DOHH2 (cell line): Measurements from ENCODE around the gene ECSIT.

ENCODE experiments used
- H3F3A ChIP-seq: fragments of 200-600 bp; sonication (generic), shearing (Covaris generic); 2 replicates; pipeline ENCODE4 v1.6.0; 2016; ENCODE audit warnings: antibody characterized with exemption, mild to moderate bottlenecking; ENCODE audit not compliant: control insufficient read depth, insufficient read depth
- H3K27ac ChIP-seq: fragments of 200-600 bp; sonication (generic); 2 replicates; pipeline ENCODE4 v1.5.1; 2014; ENCODE audit warnings: low read depth, mild to moderate bottlenecking, low read length, moderate library complexity
- H3K27me3 ChIP-seq: fragments of 200-600 bp; sonication (generic); 2 replicates; pipeline ENCODE4 v1.6.1; 2014; ENCODE audit warnings: mild to moderate bottlenecking, low read length, mixed read lengths; ENCODE audit not compliant: control insufficient read depth
- H3K36me3 ChIP-seq: fragments of 200-600 bp; sonication (generic); 2 replicates; pipeline ENCODE4 v1.6.1; 2014; ENCODE audit warnings: mild to moderate bottlenecking, low read length, moderate library complexity, mixed read lengths; ENCODE audit not compliant: control insufficient read depth
- H3K4me1 ChIP-seq: fragments of 200-600 bp; sonication (generic); 2 replicates; pipeline ENCODE4 v1.6.1; 2014; ENCODE audit warnings: mild to moderate bottlenecking, low read length, mixed read lengths; ENCODE audit not compliant: control insufficient read depth
- H3K4me2 ChIP-seq: fragments of 200-600 bp; sonication (generic); 2 replicates; pipeline ENCODE4 v1.6.0; 2014; ENCODE audit warnings: mild to moderate bottlenecking, low read length, moderate library complexity
- H3K4me3 ChIP-seq: fragments of 200-600 bp; sonication (generic); 2 replicates; pipeline ENCODE4 v1.5.1; 2014; ENCODE audit warnings: mild to moderate bottlenecking, low read length, mixed read lengths
- H3K79me2 ChIP-seq: fragments of 200-600 bp; sonication (generic); 2 replicates; pipeline ENCODE4 v1.6.1; 2014; ENCODE audit warnings: mild to moderate bottlenecking, low read length, mixed read lengths; ENCODE audit not compliant: control insufficient read depth
- H3K9me2 ChIP-seq: fragments of 200-600 bp; sonication (generic); replicated peaks from 2 replicates; pipeline ENCODE4 v1.6.1; 2014; ENCODE audit warnings: mild to moderate bottlenecking, low read length, mixed read lengths; ENCODE audit not compliant: control insufficient read depth
- H3K9me3 ChIP-seq: fragments of 200-600 bp; sonication (generic); 2 replicates; pipeline ENCODE4 v1.6.1; 2014; ENCODE audit warnings: antibody characterized with exemption, low read length, mixed read lengths; ENCODE audit not compliant: control insufficient read depth, insufficient read depth
- H4K20me1 ChIP-seq: fragments of 200-600 bp; sonication (generic); 2 replicates; pipeline ENCODE4 v1.6.0; 2014; ENCODE audit warnings: low read depth, mild to moderate bottlenecking, antibody characterized with exemption, low read length, moderate library complexity; ENCODE audit not compliant: control insufficient read depth, insufficient read depth
- CTCF ChIP-seq: fragments of 200-600 bp; sonication (generic); IDR thresholded peaks from one replicate; pipeline ENCODE4 v1.5.1; 2014; ENCODE audit warnings: antibody characterized with exemption, mild to moderate bottlenecking, low read depth, low read length; ENCODE audit not compliant: poor library complexity, severe bottlenecking
- EZH2phosphoT487 ChIP-seq: fragments of 200-600 bp; sonication (generic); IDR thresholded peaks from 2 replicates; pipeline ENCODE4 v1.6.1; 2017; ENCODE audit warnings: borderline replicate concordance, mild to moderate bottlenecking, antibody characterized with exemption, low read length, moderate library complexity, mixed read lengths

The ECSIT gene

GRCh38 chr19:11457831-11458230 is 71.1 kb downstream of the ECSIT start:
- Histone ChIP-seq H3K4me3 (no peak overlapping the region), H3F3A (no peaks in the 10 kb centered on the region), H3K27me3 (no peaks in the 10 kb centered on the region), H3K9me2 (no peaks in the 10 kb centered on the region), H3K79me2 (no peaks in the 10 kb centered on the region), H4K20me1 (no peaks in the 10 kb centered on the region), H3K9me3 (no peaks in the 10 kb centered on the region), H3K4me1 (no peaks in the 10 kb centered on the region), H3K27ac (no peak overlapping the region), H3K4me2 (no peak overlapping the region), H3K36me3 (no peaks in the 10 kb centered on the region)
- TF ChIP-seq CTCF (no peak), EZH2phosphoT487 (no peak)

- Histone ChIP-seq H3F3A (peaks cover 4% of the 10 kb centered on the region; the same call in 1 of the 2 replicates), H3K4me1 (peaks cover 4% of the 10 kb centered on the region; the same call in 1 of the 2 replicates), H3K36me3 (no peaks in the 10 kb centered on the region), H3K27ac (no peak overlapping the region), H3K9me3 (no peaks in the 10 kb centered on the region), H3K4me2 (no peak overlapping the region), H3K79me2 (no peaks in the 10 kb centered on the region), H4K20me1 (no peaks in the 10 kb centered on the region), H3K9me2 (no peaks in the 10 kb centered on the region), H3K4me3 (no peak overlapping the region), H3K27me3 (no peaks in the 10 kb centered on the region)
- TF ChIP-seq CTCF = no peak
- TF ChIP-seq EZH2phosphoT487 = no peak
Observed at GRCh38 chr19:11457115-11457514, 71.8 kb downstream of the ECSIT start.

DNA sequence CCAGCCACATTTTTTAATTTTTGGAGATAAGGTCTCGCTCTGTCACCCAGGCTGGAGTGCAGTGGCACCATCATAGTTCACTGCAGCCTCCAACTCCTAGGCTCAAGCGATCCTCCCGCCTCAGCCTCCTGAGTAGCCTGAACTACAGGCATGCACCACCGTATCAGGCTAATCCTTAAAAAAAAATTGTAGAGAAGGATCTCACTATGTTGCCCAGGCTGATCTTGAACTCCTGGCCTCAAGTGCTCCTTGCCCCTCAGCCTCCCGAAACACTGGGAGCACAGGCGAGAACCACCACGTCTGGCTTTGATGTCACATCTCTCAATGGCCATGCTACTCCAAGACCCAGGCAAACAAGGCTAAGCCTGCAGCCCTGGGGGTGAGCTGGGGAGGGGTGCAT is 72.3 kb downstream of the ECSIT start:
- Histone ChIP-seq H3K27me3 (no peaks in the 10 kb centered on the region), H3K36me3 (no peaks in the 10 kb centered on the region), H3K9me3 (no peaks in the 10 kb centered on the region), H3K9me2 (no peaks in the 10 kb centered on the region), H3K79me2 (no peaks in the 10 kb centered on the region), H3F3A (peaks cover 6% of the 10 kb centered on the region; the same call in 1 of the 2 replicates), H3K4me3 (no peak overlapping the region), H4K20me1 (no peaks in the 10 kb centered on the region), H3K4me2 (no peak overlapping the region), H3K4me1 (peaks cover 8% of the 10 kb centered on the region), H3K27ac (no peak overlapping the region)
- TF ChIP-seq CTCF (no peak), EZH2phosphoT487 (no peak)
